Natural killer cell (primary cell): Measurements from ENCODE around the gene KRTAP12-1. TPM values are rescaled to one million over a fixed set of nuclear protein-coding genes. Genes with fewer than 3 reads are reported as not detected.

Experiments used
- ATAC-seq, 3 donors: fragments of 150-1000 bp in 2 of 3; fragments of 200-7000 bp in 1 of 3; cut with Tn5 transposase; 1 replicate in 1 of 3; 2 replicates in 2 of 3; pipeline ENCODE4 v1.10.0; 2021; ENCODE audit warnings: mild to moderate bottlenecking in 2 of 3, moderate library complexity in 2 of 3
- DNase-seq, 2 donors: peaks; one replicate each; pipeline versions ENCODE4 v3.0.0 to v3.0.0-alpha.2; 2013 to 2021; ENCODE audit warnings: mixed read lengths in 1 of 2
- H3K27ac ChIP-seq: one replicate; pipeline ENCODE4 v1.5.1; 2013; ENCODE audit warnings: mild to moderate bottlenecking, low read length
- H3K27me3 ChIP-seq: one replicate; pipeline ENCODE4 v1.6.1; 2013; ENCODE audit warnings: low read length; ENCODE audit not compliant: control insufficient read depth, insufficient read depth
- H3K36me3 ChIP-seq: one replicate; pipeline ENCODE4 v1.6.1; 2013; ENCODE audit warnings: low read length; ENCODE audit not compliant: control insufficient read depth, insufficient read depth
- H3K4me1 ChIP-seq: one replicate; pipeline ENCODE4 v1.6.1; 2013; ENCODE audit warnings: low read length; ENCODE audit not compliant: control insufficient read depth, insufficient read depth
- H3K4me3 ChIP-seq: one replicate; pipeline ENCODE4 v1.5.1; 2013; ENCODE audit warnings: low read length
- H3K9me3 ChIP-seq: one replicate; pipeline ENCODE4 v1.6.1; 2013; ENCODE audit warnings: low read length; ENCODE audit not compliant: control insufficient read depth, insufficient read depth
- H3K27ac Mint-ChIP-seq, 2 donors: one replicate each; pipeline ENCODE4 v1.8.0; 2022; ENCODE audit warnings: mild to moderate bottlenecking in 2 of 2, mixed read lengths in 2 of 2, moderate library complexity in 1 of 2
- H3K27me3 Mint-ChIP-seq, 2 donors: one replicate each; pipeline ENCODE4 v1.8.0; 2022; ENCODE audit warnings: low read depth in 2 of 2, mixed read lengths in 2 of 2
- H3K36me3 Mint-ChIP-seq: one replicate; pipeline ENCODE4 v1.8.0; 2022; ENCODE audit warnings: mixed read lengths
- H3K4me1 Mint-ChIP-seq, 2 donors: one replicate each; pipeline ENCODE4 v1.8.0; 2022; ENCODE audit warnings: mixed read lengths in 2 of 2
- H3K4me3 Mint-ChIP-seq: one replicate; pipeline ENCODE4 v1.8.0; 2022; ENCODE audit warnings: mild to moderate bottlenecking, moderate library complexity, mixed read lengths
- H3K9me3 Mint-ChIP-seq, 2 donors: one replicate each; pipeline ENCODE4 v1.8.0; 2022; ENCODE audit warnings: mixed read lengths in 2 of 2
- WGBS: methylation state at CpG from one replicate; pipeline ENCODE4 v1.1.7; 2013; ENCODE audit warnings: missing lambda C conversion rate; ENCODE audit not compliant: insufficient coverage; 5-methylcytosine and 5-hydroxymethylcytosine counted together
- intact Hi-C: fragments of 100-400 bp; cut with micrococcal nuclease; formaldehyde crosslinking; loops from one replicate; pipeline ENCODE4 v1.14.2; 2022
- total RNA-seq, 4 donors: library from RNA; stranded (reverse); fragments of 120-200 nt in 1 of 4; gene quantifications; one replicate each; pipeline versions ENCODE4 v1.2.3 to v1.2.4, GENCODE V29; 2013 to 2022
- TF ChIP-seq, protein P1 (sequence below): fragments of 200-600 bp; IDR thresholded peaks from one replicate; pipeline ENCODE4 v1.8.0; 2022; ENCODE audit warnings: antibody characterized with exemption

Gene KRTAP12-1
- total RNA-seq, 3 donors from 2014 or later (not counting 1 experiment from before 2014, with no cell fraction given): not detected

- no peak overlapping the region for H3K4me3 Mint-ChIP-seq
- 87% methylated on average over 8 of the region's 8 CpGs for WGBS
- DNase-seq: no peak
- intact Hi-C loops: no loop called here
- TF ChIP-seq, protein P1, sequence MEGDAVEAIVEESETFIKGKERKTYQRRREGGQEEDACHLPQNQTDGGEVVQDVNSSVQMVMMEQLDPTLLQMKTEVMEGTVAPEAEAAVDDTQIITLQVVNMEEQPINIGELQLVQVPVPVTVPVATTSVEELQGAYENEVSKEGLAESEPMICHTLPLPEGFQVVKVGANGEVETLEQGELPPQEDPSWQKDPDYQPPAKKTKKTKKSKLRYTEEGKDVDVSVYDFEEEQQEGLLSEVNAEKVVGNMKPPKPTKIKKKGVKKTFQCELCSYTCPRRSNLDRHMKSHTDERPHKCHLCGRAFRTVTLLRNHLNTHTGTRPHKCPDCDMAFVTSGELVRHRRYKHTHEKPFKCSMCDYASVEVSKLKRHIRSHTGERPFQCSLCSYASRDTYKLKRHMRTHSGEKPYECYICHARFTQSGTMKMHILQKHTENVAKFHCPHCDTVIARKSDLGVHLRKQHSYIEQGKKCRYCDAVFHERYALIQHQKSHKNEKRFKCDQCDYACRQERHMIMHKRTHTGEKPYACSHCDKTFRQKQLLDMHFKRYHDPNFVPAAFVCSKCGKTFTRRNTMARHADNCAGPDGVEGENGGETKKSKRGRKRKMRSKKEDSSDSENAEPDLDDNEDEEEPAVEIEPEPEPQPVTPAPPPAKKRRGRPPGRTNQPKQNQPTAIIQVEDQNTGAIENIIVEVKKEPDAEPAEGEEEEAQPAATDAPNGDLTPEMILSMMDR: no peak
- Histone ChIP-seq H3K4me3 (no peak overlapping the region), H3K36me3 (no peaks in the 10 kb centered on the region), H3K27ac (no peak overlapping the region), H3K4me1 (no peaks in the 10 kb centered on the region), H3K9me3 (no peaks in the 10 kb centered on the region), H3K27me3 (peaks cover 15% of the 10 kb centered on the region)
- H3K9me3 Mint-ChIP-seq: peaks cover 0 to 6% of the 10 kb centered on the region in 2 donors
- H3K27me3 Mint-ChIP-seq: peaks cover 43 to 73% of the 10 kb centered on the region in 2 donors
- no peak overlapping the region for H3K27ac Mint-ChIP-seq
- peaks cover 12% of the 10 kb centered on the region for H3K36me3 Mint-ChIP-seq
- no peak for ATAC-seq
- H3K4me1 Mint-ChIP-seq: peaks cover 0 to 17% of the 10 kb centered on the region in 2 donors
These were observed 13.7 kb upstream of the KRTAP12-1 start for GRCh38 chr21:44695641-44696040.

GRCh38 chr21:44695184-44695583 lies 13.2 kb upstream of the KRTAP12-1 start:
- H3K27ac ChIP-seq: no peak overlapping the region
- WGBS: 76% methylated on average over 8 of the region's 8 CpGs
- Mint-ChIP-seq H3K4me3 (no peak overlapping the region), H3K9me3 (peaks cover 0 to 6% of the 10 kb centered on the region in 2 donors), H3K27me3 (peaks cover 45 to 73% of the 10 kb centered on the region in 2 donors), H3K4me1 (peaks cover 0 to 17% of the 10 kb centered on the region in 2 donors), H3K27ac (no peak overlapping the region), H3K36me3 (peaks cover 12% of the 10 kb centered on the region)
- no peaks in the 10 kb centered on the region for H3K36me3 ChIP-seq
- TF ChIP-seq, protein P1: no peak
- intact Hi-C loops: no loop called here
- H3K4me3 ChIP-seq: no peak overlapping the region
- ATAC-seq (no peak), DNase-seq (no peak)
- no peaks in the 10 kb centered on the region for H3K4me1 ChIP-seq
- H3K9me3 ChIP-seq: no peaks in the 10 kb centered on the region
- peaks cover 15% of the 10 kb centered on the region for H3K27me3 ChIP-seq

DNA sequence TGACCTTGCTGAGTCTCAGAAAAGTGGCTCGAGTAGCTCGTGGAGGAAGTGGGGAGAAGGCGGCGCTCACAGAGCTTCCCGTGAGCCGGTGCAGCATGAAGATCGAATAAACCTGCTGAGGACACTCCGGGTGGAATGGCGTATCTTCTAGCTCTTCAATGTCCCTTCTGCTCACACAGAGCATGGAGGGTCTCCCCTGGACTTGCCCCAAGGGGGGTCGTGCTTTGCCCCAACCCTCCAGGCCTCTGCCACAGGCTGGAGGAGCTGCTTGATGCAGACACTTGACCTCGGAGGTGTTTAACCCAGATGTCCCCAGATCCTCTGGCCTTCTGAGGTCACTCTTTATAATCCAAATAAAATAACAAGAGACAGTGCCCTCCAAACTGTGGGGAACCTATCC lies 12.8 kb upstream of the KRTAP12-1 start:
- WGBS: 67% methylated on average over 11 of the region's 11 CpGs
- Mint-ChIP-seq H3K27ac (no peak overlapping the region), H3K4me3 (no peak overlapping the region), H3K9me3 (peaks cover 0 to 6% of the 10 kb centered on the region in 2 donors), H3K27me3 (peaks cover 44 to 75% of the 10 kb centered on the region in 2 donors), H3K36me3 (peaks cover 12% of the 10 kb centered on the region), H3K4me1 (peaks cover 0 to 17% of the 10 kb centered on the region in 2 donors)
- Histone ChIP-seq H3K27ac (no peak overlapping the region), H3K4me3 (no peak overlapping the region), H3K36me3 (no peaks in the 10 kb centered on the region), H3K9me3 (no peaks in the 10 kb centered on the region), H3K27me3 (peaks cover 15% of the 10 kb centered on the region), H3K4me1 (no peaks in the 10 kb centered on the region)
- DNase-seq (peak in 1 of 2 donors; percentile 23), ATAC-seq (no peak)
- intact Hi-C loops: no loop called here
- TF ChIP-seq, protein P1: no peak
